ENCODE data around the gene LIPG.
"Not testable (repeated sequence)": the region's sequence is repeated elsewhere in the genome, so short reads cannot be mapped to it uniquely, and the experiment has no call there.

- TF ChIP-seq CTCF (IDR thresholded peaks at IDR 0.05); REST (IDR thresholded peaks at IDR 0.05; ENCODE audit: insufficient read depth in 1 of 2, low read depth in 2 of 2, low read length in 1 of 2): not testable (repeated sequence)
Measured at GRCh38 chr18:49584951-49585350, 23.1 kb downstream of the LIPG start.
